GM04504 (cell line): ENCODE data around the gene ERF.

Experiments
- DNase-seq: peaks from one replicate; pipeline ENCODE4 v3.0.0-alpha.2; 2012; ENCODE audit warnings: low read depth

The ERF gene

GRCh38 chr19:42208612-42209011, 46.3 kb downstream of the ERF start:
- DNase-seq: no peak

GRCh38 chr19:42207767-42208271, 47.1 kb downstream of the ERF start:
- DNase-seq: peak; percentile 57

- DNase-seq: no peak
These were observed 47.8 kb downstream of the ERF start for GRCh38 chr19:42206871-42207755.

- no peak for DNase-seq
These were observed 50.3 kb downstream of the ERF start for GRCh38 chr19:42204664-42205063.

GRCh38 chr19:42203700-42204099, 51.2 kb downstream of the ERF start:
- DNase-seq: no peak

GRCh38 chr19:42202290-42202880, 52.5 kb downstream of the ERF start:
- no peak for DNase-seq

- DNase-seq: no peak
These were observed 53.2 kb downstream of the ERF start for GRCh38 chr19:42201489-42202289.

GRCh38 chr19:42200116-42200715, 54.7 kb downstream of the ERF start:
- DNase-seq: no peak

GRCh38 chr19:42199440-42200115, 55.4 kb downstream of the ERF start:
- no peak for DNase-seq

GRCh38 chr19:42198676-42199439, 56.1 kb downstream of the ERF start:
- no peak for DNase-seq
